VCaP (cell line): ENCODE data around the gene TAOK1.

ENCODE experiments used
- H3K27ac ChIP-seq: fragments of 450-650 bp; 2 replicates; pipeline ENCODE4 v1.5.1; 2017
- CTCF ChIP-seq: fragments of 450-650 bp; conservative IDR thresholded peaks from 2 replicates; pipeline ENCODE4 v1.5.1; 2017; ENCODE audit warnings: mild to moderate bottlenecking, moderate library complexity

The TAOK1 gene

DNA sequence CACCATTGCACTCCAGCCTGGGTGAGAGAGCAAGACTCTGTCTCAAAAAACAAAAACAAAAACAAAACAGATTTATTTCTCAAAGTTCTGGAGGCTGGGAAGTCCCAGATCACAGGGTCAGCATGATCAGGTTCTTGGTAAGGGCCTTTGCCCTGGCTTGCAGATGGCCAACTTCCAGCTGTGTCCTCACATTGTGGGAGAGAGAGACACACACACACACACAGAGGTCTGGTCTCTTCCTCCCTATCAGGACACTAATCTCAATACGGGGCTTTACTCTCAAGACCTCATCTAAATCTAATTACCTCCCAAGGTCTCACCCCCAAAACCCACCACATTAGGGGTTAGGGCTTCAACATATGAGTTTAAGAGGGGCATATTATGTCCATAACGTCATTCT, 26.4 kb upstream of the TAOK1 start:
- no peak overlapping the region for H3K27ac ChIP-seq
- no peak for TF ChIP-seq CTCF

DNA sequence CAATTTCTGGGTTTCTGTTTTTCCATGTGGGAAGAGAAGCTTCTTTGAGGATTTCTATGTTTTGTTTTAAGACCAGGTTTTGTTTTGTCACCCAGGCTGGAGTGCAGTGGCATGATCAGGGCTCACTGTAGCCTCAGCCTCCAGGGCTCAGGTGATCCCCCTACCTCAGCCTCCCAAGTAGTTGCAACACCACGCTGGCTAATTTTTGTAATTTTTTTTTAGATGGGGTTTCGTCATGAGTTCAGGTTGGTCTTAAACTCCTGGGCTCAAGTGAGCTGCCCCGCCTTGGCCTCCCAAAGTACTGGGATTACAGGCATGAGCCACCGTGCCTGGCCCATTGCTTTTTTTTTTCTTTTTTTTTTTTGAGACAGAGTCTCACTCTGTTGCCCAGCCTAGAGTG, 25.5 kb upstream of the TAOK1 start:
- H3K27ac ChIP-seq, result no peak overlapping the region
- TF ChIP-seq CTCF, result no peak

- no peak overlapping the region for H3K27ac ChIP-seq
- TF ChIP-seq CTCF, result no peak
Measured at GRCh38 chr17:29368161-29368560, 22.0 kb upstream of the TAOK1 start.

- H3K27ac ChIP-seq, result no peak overlapping the region
- no peak for TF ChIP-seq CTCF
Measured at GRCh38 chr17:29368926-29369325, 21.2 kb upstream of the TAOK1 start.

GRCh38 chr17:29369831-29370735, 20.1 kb upstream of the TAOK1 start:
- H3K27ac ChIP-seq, result peak overlapping the region; percentile 11
- peak; percentile 97 for TF ChIP-seq CTCF

DNA sequence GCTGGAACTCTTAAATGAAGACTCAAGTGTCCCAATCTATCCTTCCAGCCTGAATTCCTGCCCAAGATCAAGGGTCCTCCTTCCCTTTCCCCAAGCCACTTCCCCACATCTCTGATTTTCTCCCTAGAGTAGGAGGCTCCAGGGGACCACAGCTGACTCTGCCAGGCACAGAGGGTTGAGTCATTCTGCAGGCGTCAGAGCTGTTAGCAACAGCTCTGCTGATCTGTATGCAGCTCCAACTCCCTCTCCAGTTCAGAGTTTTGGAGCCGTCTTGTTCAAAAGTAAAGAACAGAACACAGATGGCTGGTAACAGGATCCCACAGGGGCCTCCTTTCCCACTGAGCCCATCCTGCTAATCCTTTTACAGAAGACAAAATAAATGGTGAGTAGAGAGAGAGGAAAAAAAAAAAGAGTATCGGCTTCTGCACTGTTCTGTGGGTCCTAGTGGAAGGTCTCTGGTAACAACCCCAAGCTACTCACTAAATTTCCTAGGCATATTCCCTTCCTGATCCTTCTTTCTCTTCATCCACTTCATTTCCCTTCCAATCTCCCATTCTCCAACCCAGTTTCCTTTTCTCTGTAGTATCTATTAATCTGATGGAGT, 13.4 kb upstream of the TAOK1 start:
- no peak overlapping the region for H3K27ac ChIP-seq
- TF ChIP-seq CTCF, result no peak

GRCh38 chr17:29378500-29378899, 11.7 kb upstream of the TAOK1 start:
- peak overlapping the region; percentile 79 for H3K27ac ChIP-seq
- TF ChIP-seq CTCF, result no peak
